ENCODE results near the gene LMBRD1.
"Not testable (repeated sequence)": the region's sequence is repeated elsewhere in the genome, so short reads cannot be mapped to it uniquely, and the experiment has no call there.

LMBRD1 gene

DNA sequence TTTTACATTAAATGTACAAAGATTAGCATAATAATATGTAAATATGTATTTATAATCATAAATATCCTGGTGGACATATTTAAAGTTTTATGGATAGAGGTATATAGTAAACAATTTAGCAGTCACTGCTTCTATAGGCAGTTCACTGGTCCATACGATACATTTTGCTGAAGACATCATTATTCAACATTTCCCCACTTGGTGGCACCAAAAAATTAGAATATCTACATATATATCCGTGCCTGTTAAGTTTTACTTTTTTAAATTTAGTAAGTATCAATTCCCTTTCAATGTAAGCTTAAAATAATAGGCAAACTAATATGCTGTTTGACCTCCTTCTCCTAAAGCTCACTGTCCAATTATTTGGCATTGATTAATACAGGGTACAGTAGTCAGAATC lies 64.2 kb downstream of the LMBRD1 start:
- DNase-seq = peak; percentile 15

DNA sequence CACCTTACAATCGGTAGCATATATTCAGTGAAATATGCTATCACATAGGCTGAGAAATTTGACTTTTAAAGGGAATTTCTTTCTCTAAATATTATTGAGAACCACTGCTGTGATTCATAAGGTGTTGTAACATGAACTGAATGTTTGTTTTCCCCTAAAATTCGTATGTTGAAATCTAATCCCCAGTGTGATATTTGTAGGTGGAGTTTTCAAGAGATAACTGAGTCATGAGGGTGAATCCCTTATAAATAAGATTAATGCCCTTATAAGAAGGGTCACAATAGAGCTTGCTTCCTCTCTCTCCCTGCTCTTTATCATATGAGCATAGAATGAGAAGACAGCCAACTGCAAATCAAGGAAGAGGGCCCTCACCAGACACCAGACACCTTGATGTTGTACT lies 64.8 kb downstream of the LMBRD1 start:
- DNase-seq = no peak

DNA sequence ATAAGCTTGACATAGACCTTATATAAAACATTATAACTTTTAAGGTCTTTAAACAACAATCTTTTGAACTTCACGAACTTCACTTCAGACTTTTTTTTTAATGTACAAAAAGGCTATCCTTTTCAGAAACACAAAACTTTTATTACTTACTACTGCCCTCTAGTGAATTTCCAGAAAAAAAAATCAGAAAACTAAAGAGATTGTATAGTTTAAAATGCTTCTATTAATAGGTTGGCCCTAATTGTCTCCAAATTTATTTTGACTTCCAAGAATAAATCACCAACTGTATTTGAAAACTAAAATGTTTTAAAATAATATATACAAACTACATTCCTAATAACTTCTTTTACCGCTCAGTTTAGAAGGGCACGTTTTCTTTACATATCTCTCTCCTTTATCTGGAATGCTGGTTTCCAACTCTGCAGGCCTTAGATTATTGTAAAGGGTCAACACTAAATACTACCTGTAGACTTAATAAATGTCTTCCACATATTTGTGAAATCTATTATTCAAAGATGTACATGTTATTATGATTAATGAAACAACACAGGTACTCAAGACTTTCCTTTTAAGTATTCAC lies 66.8 kb downstream of the LMBRD1 start:
- no peak for DNase-seq

DNA sequence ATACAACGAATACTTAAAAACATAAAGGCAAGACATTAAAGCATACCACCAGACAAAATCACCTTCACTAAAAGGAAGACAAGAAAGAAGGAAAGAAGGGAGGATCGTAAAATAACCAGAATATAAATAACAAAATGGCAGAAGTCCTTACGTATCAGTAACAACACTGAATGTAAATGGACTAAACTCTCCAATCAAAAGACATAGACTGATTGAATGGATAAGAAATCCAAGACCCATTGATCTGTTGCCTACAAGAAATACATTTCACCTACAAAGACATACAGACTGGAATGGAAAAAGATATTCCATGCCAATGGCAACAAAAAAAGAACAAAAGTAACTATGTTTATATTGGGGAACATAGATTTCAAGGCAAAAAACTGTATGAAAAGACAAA lies 74.1 kb downstream of the LMBRD1 start:
- DNase-seq = no peak

DNA sequence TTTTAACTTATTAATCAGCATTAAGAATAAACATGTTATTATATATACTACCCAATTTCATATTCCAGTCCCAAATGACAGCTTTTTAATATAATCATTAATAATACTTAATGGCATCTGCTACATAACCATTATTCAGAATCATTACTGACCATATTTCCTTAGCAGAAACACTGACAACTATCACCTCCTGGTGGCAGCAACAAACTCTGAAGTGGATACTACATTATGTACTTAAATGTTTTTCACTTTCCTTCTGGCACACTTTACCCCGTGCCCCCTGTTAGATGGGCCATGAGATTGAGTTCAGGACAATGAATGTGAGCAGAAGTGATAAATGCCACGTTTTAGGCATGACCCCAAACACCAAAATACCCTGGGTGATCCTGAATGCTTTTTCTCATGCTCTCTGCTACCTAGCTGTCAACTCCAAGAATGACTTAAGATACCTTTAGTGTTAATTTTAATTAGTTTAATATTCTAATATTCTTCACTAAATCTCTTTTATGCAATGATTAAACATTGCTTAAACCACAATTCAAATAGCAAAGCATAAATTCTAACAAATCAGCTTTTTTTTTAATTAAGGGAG lies 77.1 kb downstream of the LMBRD1 start:
- peak; percentile 29 for DNase-seq

DNA sequence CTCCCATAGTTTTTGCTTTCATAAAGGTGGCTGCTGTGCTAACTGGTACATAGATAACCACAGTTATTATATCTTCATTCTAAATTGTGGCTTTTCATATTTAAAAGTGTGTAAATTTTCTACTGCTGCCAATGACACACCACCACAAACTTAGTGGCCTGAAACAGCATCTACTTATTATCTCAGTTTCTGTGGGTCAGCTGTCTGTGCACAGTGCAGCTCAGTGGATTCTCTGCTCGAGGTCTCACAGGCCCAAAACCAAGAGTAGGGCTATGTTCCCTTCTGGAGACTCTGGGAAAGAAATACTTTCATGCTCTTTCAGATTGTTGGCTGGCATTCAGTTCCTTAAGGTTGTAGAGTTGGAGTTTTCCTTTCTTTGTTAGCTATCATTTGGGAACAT lies 90.1 kb downstream of the LMBRD1 start:
- no peak for DNase-seq

DNA sequence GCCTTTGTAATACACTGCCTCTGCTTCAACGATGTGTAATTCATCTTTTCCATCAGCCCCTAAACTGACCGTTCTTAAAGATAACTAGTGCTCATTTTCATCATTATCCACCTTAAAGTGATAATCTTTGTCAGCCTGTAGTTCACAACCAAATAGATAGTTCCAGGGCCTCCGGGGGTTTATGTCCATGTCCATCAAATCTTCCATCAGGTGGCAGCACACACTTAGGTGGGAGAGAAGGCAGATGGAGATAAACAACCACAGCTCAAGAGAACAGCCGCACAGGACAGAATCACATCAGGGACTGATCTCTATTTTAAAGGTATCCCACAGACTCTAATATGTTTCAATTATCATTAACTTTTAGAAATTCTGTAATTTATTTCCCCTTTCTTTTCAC lies 90.9 kb downstream of the LMBRD1 start:
- no peak for DNase-seq

DNA sequence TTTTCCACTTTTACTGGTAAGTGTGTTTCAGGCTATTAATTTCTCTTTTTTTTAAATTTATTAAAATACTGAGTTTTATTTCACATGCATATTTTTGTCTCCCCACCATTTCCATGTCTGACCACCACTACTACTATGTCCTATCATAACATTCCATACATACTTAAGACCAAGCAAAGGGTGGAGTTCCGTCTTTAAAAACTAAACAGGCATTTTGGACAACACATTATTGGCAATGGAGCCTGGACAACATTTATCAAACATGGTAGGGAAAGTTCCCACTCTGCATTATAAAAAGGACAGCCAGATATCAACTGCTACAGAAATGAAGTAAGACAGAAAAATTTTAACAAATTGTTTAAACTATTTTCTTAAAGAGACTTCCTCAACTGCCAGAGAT lies 91.9 kb downstream of the LMBRD1 start:
- peak; percentile 25 for DNase-seq

DNA sequence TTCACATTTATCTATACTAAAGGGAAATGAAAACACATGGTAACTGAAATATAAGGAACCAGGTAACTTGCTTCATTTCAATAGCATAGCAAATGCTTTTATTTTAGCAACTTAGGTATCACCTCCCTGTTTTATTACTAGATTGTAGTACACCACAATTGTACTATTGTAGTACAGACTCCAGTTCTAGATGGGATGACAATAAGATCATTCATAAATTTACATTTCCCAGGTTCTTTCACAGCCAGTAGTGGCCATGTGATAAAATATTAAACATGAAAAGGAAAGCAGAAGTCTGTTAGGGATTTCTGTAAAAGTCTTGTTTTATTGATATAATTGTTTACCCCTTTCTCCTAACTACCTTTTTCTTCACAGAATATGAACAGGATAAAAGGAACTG lies 97.2 kb downstream of the LMBRD1 start:
- DNase-seq = no peak

DNA sequence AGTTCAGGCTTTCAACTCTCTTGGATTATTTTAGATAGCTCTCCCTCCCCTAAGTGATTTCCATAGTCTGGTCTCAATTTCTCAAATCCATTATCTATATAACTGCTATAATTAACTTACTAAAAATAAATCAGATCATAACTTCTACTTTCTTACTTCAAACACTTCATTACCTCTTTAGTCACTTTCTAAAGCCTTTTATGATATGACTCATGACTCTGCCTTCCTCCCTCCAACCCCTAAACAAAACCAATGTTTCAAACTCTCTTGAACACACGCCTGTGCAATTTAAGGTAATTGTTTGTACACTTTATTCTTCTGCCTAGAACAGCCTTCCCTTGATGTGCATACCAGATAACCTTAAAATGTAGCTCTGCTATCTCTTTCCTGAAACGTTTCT lies 100.5 kb downstream of the LMBRD1 start:
- DNase-seq = peak; percentile 4

DNA sequence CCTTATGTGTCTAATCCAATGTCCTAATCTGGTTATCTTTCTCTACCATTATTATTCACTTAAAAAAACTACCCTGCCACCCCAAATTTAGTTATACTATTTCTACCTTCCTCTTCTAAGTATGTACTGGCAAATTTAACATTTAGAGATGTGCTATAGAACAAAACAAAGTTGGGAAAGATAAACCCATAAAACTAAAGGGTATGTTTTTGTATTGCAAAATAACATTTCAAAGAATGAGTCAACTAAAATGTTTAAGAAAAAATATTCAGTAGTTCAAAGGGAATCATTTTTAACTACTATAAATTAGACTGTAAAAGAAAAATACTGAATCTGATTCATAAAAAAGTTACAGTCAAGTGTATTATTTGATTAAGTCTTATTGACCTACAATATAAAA lies 103.0 kb downstream of the LMBRD1 start:
- peak; percentile 15 for DNase-seq

DNA sequence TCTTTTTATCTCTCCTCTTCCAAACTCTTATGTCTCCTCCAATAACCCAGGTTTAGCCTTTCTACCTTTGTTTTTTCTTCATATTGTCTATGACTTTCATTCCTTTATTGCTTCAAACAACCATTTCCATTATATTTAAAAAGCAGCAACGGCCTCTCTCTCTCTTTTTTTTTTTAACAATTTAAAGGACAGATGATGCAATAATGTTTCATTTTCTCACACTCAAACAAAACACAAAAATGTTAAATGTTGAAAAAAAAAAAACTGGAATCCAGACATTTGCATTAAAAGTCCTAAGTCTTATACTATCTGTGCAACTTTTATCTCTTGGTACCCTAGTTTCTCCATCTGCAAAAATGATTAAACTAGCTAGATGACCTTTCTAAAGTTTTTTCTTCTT lies 105.8 kb downstream of the LMBRD1 start:
- no peak for DNase-seq

DNA sequence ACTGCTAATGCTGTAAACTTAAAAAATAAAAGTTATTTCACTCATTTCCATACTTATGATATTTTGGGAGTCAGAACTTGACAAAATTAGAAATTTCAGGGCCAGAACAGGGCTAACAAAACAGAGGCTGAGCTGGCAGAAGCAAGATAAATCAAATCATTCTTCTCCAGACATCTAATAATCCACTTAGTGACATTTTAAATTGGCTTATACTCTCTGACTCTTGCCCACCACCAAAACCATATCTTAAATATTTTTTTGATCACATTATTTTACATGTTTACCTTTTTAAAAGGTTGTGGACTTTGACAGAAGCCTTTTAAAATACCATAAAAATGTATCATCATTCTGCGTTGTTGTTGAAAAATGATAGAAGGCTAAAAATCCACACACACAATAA lies 116.5 kb downstream of the LMBRD1 start:
- no peak for DNase-seq

DNA sequence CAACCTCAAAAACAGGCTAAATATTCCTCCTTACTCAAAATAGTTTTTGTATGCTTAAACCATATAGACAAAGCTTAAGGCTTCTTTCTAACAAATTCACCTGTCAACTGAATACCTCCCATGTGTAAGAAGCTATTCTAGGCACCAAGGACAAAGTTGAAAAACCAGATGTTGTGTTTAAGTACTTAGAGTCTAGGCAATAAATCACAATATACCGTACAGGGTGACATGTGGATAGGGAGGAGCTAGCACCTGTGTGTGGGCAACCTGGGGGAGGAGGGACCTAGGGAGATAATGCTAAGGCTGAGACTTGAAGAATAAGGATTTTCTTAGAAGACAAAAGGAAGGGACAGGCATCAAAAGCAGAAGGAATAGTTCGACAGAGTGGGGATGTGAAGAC lies 123.5 kb downstream of the LMBRD1 start:
- no peak for DNase-seq

DNA sequence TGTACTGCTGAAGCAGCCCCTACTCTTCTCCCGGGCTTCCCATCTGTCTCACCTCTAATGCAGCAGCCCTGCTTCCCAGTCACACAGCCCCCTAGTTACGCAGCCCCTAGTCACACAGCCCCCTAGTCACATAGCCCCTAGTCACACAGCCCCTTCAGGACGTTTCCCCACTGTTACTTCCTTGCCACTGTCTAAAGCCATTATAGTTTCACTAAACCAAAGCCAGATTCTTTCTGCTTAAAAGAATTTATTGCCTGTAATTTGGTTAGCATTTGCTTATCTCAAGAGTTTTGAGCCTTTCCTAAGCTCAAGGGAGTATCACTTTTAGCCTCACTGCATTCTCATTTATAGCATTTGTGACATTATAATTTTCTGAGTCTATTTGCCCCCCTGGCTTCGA lies 127.9 kb downstream of the LMBRD1 start:
- DNase-seq = no peak

DNA sequence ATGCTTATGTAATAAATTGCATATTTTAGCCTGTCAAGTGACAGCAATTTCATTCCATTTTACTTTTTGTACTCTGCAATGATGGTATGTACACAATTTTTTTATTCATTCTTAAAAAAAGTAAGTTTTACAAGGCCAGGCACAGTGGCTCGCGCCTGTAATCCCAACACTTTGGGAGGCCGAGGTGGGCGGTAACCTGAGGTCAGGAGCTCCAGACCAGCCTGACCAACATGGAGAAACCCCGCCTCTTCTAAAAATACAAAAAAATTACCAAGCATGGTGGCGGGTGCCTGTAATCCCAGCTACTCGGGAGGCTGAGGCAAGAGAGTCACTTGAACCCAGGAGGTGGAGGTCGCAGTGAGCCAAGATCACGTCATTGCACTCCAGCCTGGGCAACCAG lies 130.0 kb downstream of the LMBRD1 start:
- not testable (repeated sequence) for DNase-seq

DNA sequence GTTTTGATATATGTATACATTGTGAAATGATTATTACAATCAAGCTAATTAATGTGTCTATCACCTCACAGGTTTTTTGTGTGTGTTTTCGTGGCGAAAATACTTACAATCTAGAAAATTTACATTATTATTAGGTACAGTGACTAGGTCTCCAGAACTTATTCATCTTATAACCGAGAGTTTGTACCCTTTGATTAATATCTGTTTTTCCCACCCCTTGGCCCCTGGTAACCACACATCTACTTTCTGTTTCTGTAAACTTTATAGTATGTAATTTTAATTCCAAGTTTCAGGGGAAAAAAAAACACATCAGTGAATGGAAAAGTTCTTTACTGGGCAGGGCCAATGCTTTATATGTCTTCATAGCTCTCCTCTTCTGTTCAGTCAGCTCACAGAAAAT lies 131.4 kb downstream of the LMBRD1 start:
- DNase-seq = no peak

DNA sequence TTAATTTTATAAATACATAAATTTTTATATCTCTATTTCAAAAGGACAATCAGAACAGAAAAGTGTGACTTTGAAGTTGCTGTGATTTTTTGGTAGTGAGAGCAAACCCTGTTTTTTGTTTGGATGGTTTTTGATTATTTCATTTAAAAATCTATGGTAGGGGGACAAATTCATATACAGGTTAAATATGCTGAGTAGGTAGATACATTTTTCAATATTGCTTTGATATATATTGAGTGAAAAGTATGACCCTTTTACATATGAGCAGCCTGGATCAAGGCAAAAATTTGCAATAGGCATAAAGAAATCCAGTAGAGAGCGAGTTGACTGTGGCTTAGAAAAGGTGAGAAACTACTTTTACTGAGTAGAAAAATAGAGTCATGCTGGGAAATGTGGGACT lies 132.3 kb downstream of the LMBRD1 start:
- DNase-seq = no peak

DNA sequence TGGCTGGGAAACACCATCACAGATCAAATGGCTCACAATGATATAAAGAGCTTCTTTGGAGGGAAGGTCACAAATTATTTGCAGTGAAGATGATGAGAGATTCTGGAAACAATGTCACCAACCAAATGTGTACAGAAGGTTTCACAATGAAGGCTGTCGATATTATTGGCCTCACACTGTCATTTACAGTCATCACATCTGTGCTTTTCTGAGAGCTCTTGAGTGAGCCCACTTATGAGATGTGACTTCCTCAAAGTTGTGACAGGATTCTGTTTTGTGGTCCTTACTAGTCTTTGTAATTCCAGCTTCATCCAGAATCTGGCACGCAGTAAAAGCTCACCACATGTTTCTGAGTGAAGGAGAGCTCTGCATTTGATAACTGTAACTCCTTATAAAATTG lies 133.6 kb downstream of the LMBRD1 start:
- no peak for DNase-seq

DNA sequence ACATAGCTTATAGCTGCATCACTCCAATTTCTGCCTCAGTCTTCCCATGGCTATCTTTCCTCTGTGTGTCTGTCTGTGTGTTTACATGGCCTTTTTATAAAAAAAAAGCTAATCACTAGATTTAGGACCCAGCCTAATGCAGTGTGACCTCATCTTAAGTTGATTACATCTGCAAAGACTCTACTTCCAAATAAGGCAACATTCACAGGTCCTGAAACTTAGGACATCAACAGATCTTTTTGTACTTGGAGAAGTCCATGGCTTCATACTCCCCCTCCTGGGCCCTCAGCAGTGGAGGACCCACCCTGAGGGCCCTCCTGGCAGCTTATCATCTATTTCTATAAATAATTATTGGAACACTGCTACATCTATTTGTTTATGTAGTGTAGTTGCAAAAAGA lies 146.1 kb downstream of the LMBRD1 start:
- DNase-seq = no peak

DNA sequence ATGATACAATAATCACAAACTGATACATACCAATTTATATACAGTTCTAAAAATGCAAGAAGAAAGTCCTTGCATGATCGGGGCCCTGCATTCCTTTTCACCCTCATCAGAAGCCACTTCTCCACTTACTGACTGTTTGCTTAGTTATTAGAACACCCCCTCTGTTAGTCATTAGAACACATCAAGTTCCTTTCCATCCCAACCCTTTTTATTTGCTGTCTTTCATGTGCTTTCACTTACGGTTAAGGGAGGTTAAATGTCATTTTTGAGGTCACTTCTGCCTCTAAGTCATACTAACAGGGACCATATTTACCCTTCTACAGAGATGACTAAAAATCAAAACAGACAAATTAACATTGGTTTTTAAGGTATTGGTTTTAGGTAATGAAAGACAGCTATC lies 149.1 kb downstream of the LMBRD1 start:
- peak; percentile 27 for DNase-seq

DNA sequence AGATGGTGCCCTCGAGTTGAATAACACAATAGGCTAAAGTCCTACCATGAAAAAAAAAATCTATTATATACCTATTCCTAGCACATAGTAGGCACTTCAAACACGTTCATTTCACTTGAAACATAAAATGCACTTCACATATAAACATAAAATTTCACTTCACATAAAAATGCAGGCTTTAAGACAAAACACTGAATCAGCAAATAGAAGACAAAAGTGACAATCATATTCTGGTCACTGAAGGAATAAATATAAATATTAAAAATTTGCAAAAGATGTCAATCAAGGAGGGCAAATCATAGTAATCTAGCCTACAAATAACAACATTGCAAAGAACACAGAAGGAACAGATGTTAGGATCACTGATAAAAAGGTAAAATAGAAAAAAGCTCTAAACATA lies 153.1 kb downstream of the LMBRD1 start:
- DNase-seq = no peak

DNA sequence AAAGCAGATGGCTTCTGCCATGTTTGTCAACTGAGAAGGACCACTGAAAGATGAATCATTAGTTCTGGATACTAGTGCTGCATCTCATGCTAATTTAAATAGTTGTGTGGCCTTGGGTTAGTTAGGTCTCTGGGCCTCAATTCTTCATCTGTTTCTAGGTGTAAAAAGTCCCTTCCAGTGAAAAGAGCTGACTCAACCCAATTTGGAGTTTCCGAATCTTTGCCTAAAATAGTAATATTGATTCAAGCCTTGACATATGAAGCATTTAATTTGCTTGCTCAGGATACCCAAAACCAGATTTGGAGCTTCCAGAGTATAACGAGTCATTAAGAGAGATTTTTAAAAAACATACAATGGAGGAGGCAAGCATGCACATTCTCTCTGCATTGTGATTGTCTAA lies 163.9 kb downstream of the LMBRD1 start:
- no peak for DNase-seq

DNA sequence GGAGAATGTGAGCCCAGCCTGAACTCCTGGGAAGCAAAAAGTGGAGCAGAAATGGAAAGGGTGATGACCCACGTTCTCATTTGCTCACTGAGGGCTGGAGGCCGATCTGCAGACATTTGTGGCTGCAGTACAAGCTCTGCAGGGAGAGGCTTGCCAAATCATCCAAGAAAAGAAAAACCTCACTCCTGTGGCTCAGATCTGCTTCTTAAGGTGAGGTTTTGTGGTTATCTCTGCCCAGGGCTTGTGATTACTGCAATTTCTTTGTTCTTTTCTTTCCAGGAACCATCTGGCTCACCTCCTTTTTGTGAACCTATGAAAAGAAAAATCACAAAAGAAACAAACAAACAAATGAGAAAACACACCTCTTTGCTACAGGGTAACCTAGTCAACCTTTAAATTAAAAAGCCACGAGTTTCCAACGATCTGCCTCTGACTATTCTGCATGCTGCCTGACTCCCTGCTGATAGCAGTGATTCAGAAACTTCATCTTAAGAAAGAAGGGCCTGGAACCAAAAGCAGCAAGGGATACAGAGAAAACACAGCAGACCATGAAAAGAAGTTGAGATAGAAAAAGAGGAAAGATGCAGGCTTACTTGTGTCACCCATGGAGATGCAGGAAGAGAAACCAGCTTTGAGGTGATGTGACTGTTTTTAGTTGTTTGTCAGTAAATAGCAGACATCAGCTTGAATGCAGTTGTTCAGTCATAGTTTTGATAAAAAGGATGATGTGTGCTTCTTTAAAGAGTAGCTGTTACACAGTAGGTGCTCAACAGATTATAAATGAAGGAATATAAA lies 165.1 kb downstream of the LMBRD1 start:
- DNase-seq = no peak

Data from fibroblast of skin of abdomen (primary cell).